Stimulated activated naive B cell treated with anti-CD40 and anti-IgM and Interleukin-4, amounts not matched to agents 10 μg/mL and 1 μg/mL and 100 μg/mL, for 72 hours (primary cell): ENCODE results near the gene LIMS4.
"Not testable (repeated sequence)": the region's sequence is repeated elsewhere in the genome, so short reads cannot be mapped to it uniquely, and the experiment has no call there.

Experiments used
- ATAC-seq, 2 donors: fragments of 150-1000 bp; cut with Tn5 transposase; replicated peaks; 2 replicates each; pipeline ENCODE4 v1.10.0; 2021; ENCODE audit warnings: moderate library complexity in 1 of 2
- DNase-seq: peaks from one replicate; pipeline ENCODE4 v3.0.0; 2021
- H3K27ac Mint-ChIP-seq: one replicate; pipeline ENCODE4 v1.8.0; 2022; ENCODE audit warnings: mild to moderate bottlenecking, mixed read lengths
- H3K27me3 Mint-ChIP-seq, 2 donors: one replicate each; pipeline ENCODE4 v1.8.0; 2022; ENCODE audit warnings: mixed read lengths in 2 of 2
- H3K36me3 Mint-ChIP-seq, 2 donors: one replicate each; pipeline ENCODE4 v1.8.0; 2022; ENCODE audit warnings: mixed read lengths in 2 of 2, mild to moderate bottlenecking in 1 of 2
- H3K4me1 Mint-ChIP-seq, 2 donors: one replicate each; pipeline ENCODE4 v1.8.0; 2022; ENCODE audit warnings: mixed read lengths in 2 of 2, mild to moderate bottlenecking in 1 of 2
- H3K4me3 Mint-ChIP-seq, 2 donors: one replicate each; pipeline ENCODE4 v1.8.0; 2022; ENCODE audit warnings: mild to moderate bottlenecking in 2 of 2, mixed read lengths in 2 of 2, moderate library complexity in 1 of 2
- H3K9me3 Mint-ChIP-seq, 2 donors: one replicate each; pipeline ENCODE4 v1.8.0; 2022; ENCODE audit warnings: mixed read lengths in 2 of 2, mild to moderate bottlenecking in 1 of 2

LIMS4 gene

GRCh38 chr2:110462458-110462857, 10.2 kb downstream of the LIMS4 start:
- H3K9me3 Mint-ChIP-seq, DNase-seq, H3K4me1 Mint-ChIP-seq, H3K27me3 Mint-ChIP-seq, H3K4me3 Mint-ChIP-seq, ATAC-seq, H3K36me3 Mint-ChIP-seq, H3K27ac Mint-ChIP-seq: not testable (repeated sequence)

GRCh38 chr2:110460318-110460717, 12.3 kb downstream of the LIMS4 start:
- not testable (repeated sequence) for DNase-seq, H3K27me3 Mint-ChIP-seq, H3K9me3 Mint-ChIP-seq, H3K4me1 Mint-ChIP-seq, ATAC-seq, H3K27ac Mint-ChIP-seq, H3K4me3 Mint-ChIP-seq, H3K36me3 Mint-ChIP-seq

GRCh38 chr2:110457214-110457590, 15.4 kb downstream of the LIMS4 start:
- not testable (repeated sequence) for H3K4me1 Mint-ChIP-seq, H3K9me3 Mint-ChIP-seq, H3K27ac Mint-ChIP-seq, H3K27me3 Mint-ChIP-seq, DNase-seq, H3K36me3 Mint-ChIP-seq, ATAC-seq, H3K4me3 Mint-ChIP-seq

- not testable (repeated sequence) for H3K4me1 Mint-ChIP-seq, H3K27ac Mint-ChIP-seq, H3K36me3 Mint-ChIP-seq, DNase-seq, H3K9me3 Mint-ChIP-seq, ATAC-seq, H3K4me3 Mint-ChIP-seq, H3K27me3 Mint-ChIP-seq
Measured at GRCh38 chr2:110456291-110457213, 16.1 kb downstream of the LIMS4 start.

GRCh38 chr2:110455080-110455670, 17.4 kb downstream of the LIMS4 start:
- H3K27me3 Mint-ChIP-seq, H3K36me3 Mint-ChIP-seq, DNase-seq, H3K27ac Mint-ChIP-seq, H3K4me1 Mint-ChIP-seq, H3K9me3 Mint-ChIP-seq, H3K4me3 Mint-ChIP-seq: not testable (repeated sequence)
- peak in 1 of 2 donors; percentile 25 for ATAC-seq

- H3K36me3 Mint-ChIP-seq, H3K4me1 Mint-ChIP-seq, H3K27me3 Mint-ChIP-seq, H3K9me3 Mint-ChIP-seq, H3K27ac Mint-ChIP-seq, H3K4me3 Mint-ChIP-seq, DNase-seq, ATAC-seq: not testable (repeated sequence)
Measured at GRCh38 chr2:110450951-110451350, 21.7 kb downstream of the LIMS4 start.

- not testable (repeated sequence) for H3K4me1 Mint-ChIP-seq, H3K36me3 Mint-ChIP-seq, ATAC-seq, H3K4me3 Mint-ChIP-seq, DNase-seq, H3K27ac Mint-ChIP-seq, H3K27me3 Mint-ChIP-seq, H3K9me3 Mint-ChIP-seq
Measured at GRCh38 chr2:110449127-110449947, 23.3 kb downstream of the LIMS4 start.

GRCh38 chr2:110446644-110447043, 26.0 kb downstream of the LIMS4 start:
- H3K4me3 Mint-ChIP-seq, H3K4me1 Mint-ChIP-seq, H3K27ac Mint-ChIP-seq, H3K27me3 Mint-ChIP-seq, DNase-seq, H3K9me3 Mint-ChIP-seq, H3K36me3 Mint-ChIP-seq, ATAC-seq: not testable (repeated sequence)

- H3K27me3 Mint-ChIP-seq, H3K4me1 Mint-ChIP-seq, ATAC-seq: not testable (repeated sequence)
Measured at GRCh38 chr2:110443305-110444005, 29.2 kb downstream of the LIMS4 start.

GRCh38 chr2:110441905-110442304, 30.7 kb downstream of the LIMS4 start:
- not testable (repeated sequence) for H3K4me1 Mint-ChIP-seq, H3K36me3 Mint-ChIP-seq, H3K4me3 Mint-ChIP-seq, DNase-seq, H3K27me3 Mint-ChIP-seq, H3K9me3 Mint-ChIP-seq, H3K27ac Mint-ChIP-seq, ATAC-seq

More at GRCh38 chr2:110443305-110444005, 29.2 kb downstream of the LIMS4 start:
- not testable (repeated sequence) for H3K4me3 Mint-ChIP-seq, H3K36me3 Mint-ChIP-seq, H3K9me3 Mint-ChIP-seq, H3K27ac Mint-ChIP-seq, DNase-seq

- H3K36me3 Mint-ChIP-seq, H3K27me3 Mint-ChIP-seq, H3K9me3 Mint-ChIP-seq, H3K4me1 Mint-ChIP-seq, DNase-seq, H3K4me3 Mint-ChIP-seq, ATAC-seq, H3K27ac Mint-ChIP-seq: not testable (repeated sequence)
Measured at GRCh38 chr2:110434565-110434964, 38.1 kb downstream of the LIMS4 start.

GRCh38 chr2:110425725-110426124, 46.9 kb downstream of the LIMS4 start:
- DNase-seq, H3K36me3 Mint-ChIP-seq, H3K27me3 Mint-ChIP-seq, H3K4me3 Mint-ChIP-seq, H3K9me3 Mint-ChIP-seq, ATAC-seq, H3K4me1 Mint-ChIP-seq, H3K27ac Mint-ChIP-seq: not testable (repeated sequence)

- H3K27me3 Mint-ChIP-seq, H3K4me1 Mint-ChIP-seq, H3K4me3 Mint-ChIP-seq, H3K27ac Mint-ChIP-seq, H3K36me3 Mint-ChIP-seq, ATAC-seq, H3K9me3 Mint-ChIP-seq, DNase-seq: not testable (repeated sequence)
Measured at GRCh38 chr2:110424421-110424820, 48.2 kb downstream of the LIMS4 start.

- H3K27me3 Mint-ChIP-seq, DNase-seq, H3K4me3 Mint-ChIP-seq, H3K27ac Mint-ChIP-seq, H3K4me1 Mint-ChIP-seq, H3K36me3 Mint-ChIP-seq, H3K9me3 Mint-ChIP-seq: not testable (repeated sequence)
- peak; percentile 27 to 36 for ATAC-seq
Measured at GRCh38 chr2:110423574-110423962, 49.0 kb downstream of the LIMS4 start.
